ENCODE results near the gene SYPL1. TPM values are rescaled to one million over a fixed set of nuclear protein-coding genes. Genes with fewer than 3 reads are reported as not detected.

SYPL1 gene
- total RNA-seq (100 to 1,000 TPM in 1 of 2 donors, 10 to 100 TPM in 1; 71.6 to 114 TPM), polyA plus RNA-seq (10 to 100 TPM; 52.7 to 65.2 TPM)
- long read RNA-seq, donor 1, transcript SYPL1-202 (5 exons, 2,151 nt): major isoform, 65 of 67 reads
- long read RNA-seq, donor 1, partial matches to known transcripts: 0 of 67 reads
- long read RNA-seq, donor 1, other reads (novel, unspliced or antisense): 0 of 67 reads
- long read RNA-seq, donor 2, transcript SYPL1-202 (5 exons, 2,151 nt): major isoform, 12 of 13 reads
- long read RNA-seq, donor 2, partial matches to known transcripts: 0 of 13 reads
- long read RNA-seq, donor 2, other reads (novel, unspliced or antisense): 0 of 13 reads
- long read RNA-seq, donor 3, transcript SYPL1-202 (5 exons, 2,151 nt): major isoform, 35 of 36 reads
- long read RNA-seq, donor 3, partial matches to known transcripts: 0 of 36 reads
- long read RNA-seq, donor 3, other reads (novel, unspliced or antisense): 0 of 36 reads
- long read RNA-seq, donor 4, transcript SYPL1-202 (5 exons, 2,151 nt): major isoform, 10 of 11 reads
- long read RNA-seq, donor 4, partial matches to known transcripts: 0 of 11 reads
- long read RNA-seq, donor 4, other reads (novel, unspliced or antisense): 0 of 11 reads
- long read RNA-seq, donor 5, transcript SYPL1-202 (5 exons, 2,151 nt): major isoform, 45 of 47 reads
- long read RNA-seq, donor 5, partial matches to known transcripts: 0 of 47 reads
- long read RNA-seq, donor 5, other reads (novel, unspliced or antisense): 0 of 47 reads

DNA sequence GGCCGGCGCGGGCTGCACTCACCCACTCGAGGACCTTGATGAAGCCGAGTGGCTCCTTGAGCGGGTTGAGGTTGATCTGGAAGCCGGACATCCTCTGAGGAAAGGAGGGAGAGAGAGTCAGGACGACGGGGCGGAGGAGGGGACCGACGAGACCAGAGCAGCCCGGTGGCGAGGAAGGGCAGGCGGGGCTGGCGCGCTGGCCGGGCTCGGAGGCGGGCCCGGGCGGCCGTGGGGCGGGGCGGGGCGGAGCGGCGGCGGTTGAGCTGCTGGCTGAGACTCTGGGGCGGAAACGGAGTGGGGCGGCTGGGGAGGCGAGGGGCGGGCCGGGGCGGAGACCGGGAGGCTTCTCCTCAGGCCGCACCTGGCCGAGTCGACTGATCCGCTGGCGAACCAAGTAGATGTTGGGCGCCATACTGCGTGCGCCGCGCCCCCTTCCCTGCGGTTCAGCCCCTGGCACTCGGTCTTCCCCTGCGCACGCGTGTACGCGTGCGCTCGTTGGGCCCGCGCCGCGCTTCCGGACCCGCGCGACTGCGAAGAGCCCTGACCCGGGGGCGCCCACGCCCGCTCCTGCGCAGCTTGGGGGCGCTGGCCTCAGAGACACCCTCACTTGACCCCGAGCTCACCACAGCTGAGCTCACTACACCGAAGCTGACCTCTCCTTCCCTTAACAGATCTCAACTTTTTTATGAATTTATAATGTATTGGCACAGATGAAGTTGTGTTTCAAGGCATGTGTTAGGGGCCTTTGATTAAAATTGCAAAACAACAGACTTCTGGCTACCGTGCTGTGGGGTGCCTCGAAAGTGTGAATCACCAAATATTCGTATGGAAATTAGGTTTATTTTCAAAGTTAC, at the start of gene SYPL1:
SYPL1 (minus strand) TSS at position 195 of the 854 bp plus-strand sequence; CDS start at position 91, 104 bp downstream.
- Histone ChIP-seq H3K4me1 (ENCODE audit: control insufficient read depth in 5 of 5, insufficient read depth in 5 of 5, low read length in 5 of 5) (peaks cover 0 to 23% (median 6%) of the 10 kb centered on the region in 5 donors), H3K27ac (ENCODE audit: low read depth in 1 of 2, low read length in 1 of 2) (peak within 1 kb of the TSS; percentile 99 to 100), H3K36me3 (ENCODE audit: control insufficient read depth in 4 of 4, insufficient read depth in 4 of 4, low read length in 4 of 4) (no peaks in the 10 kb centered on the region), H3K4me3 (peak within 1 kb of the TSS; percentile 66), H3K27me3 (ENCODE audit: control insufficient read depth in 3 of 3, insufficient read depth in 3 of 3, low read length in 2 of 3) (no peaks in the 10 kb centered on the region), H3K9ac (ENCODE audit: insufficient read depth in 1 of 2, low read length in 2 of 2) (peak within 1 kb of the TSS; percentile 63 to 85), H3K9me3 (ENCODE audit: control insufficient read depth in 4 of 4, insufficient read depth in 3 of 4, low read length in 3 of 4) (no peaks in the 10 kb centered on the region)
- WGBS, 2 donors: 2% methylated on average over 55 to 76 of the region's 76 CpGs
- peak; percentile 92 to 94 (median 94) for DNase-seq
- TF ChIP-seq, protein P1, sequence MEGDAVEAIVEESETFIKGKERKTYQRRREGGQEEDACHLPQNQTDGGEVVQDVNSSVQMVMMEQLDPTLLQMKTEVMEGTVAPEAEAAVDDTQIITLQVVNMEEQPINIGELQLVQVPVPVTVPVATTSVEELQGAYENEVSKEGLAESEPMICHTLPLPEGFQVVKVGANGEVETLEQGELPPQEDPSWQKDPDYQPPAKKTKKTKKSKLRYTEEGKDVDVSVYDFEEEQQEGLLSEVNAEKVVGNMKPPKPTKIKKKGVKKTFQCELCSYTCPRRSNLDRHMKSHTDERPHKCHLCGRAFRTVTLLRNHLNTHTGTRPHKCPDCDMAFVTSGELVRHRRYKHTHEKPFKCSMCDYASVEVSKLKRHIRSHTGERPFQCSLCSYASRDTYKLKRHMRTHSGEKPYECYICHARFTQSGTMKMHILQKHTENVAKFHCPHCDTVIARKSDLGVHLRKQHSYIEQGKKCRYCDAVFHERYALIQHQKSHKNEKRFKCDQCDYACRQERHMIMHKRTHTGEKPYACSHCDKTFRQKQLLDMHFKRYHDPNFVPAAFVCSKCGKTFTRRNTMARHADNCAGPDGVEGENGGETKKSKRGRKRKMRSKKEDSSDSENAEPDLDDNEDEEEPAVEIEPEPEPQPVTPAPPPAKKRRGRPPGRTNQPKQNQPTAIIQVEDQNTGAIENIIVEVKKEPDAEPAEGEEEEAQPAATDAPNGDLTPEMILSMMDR (IDR thresholded peaks at IDR 0.05; ENCODE audit: control extremely low read depth, extremely low read depth): no peak
- peak; percentile 95 for ATAC-seq (ENCODE audit: insufficient read depth, low FRiP score)

DNA sequence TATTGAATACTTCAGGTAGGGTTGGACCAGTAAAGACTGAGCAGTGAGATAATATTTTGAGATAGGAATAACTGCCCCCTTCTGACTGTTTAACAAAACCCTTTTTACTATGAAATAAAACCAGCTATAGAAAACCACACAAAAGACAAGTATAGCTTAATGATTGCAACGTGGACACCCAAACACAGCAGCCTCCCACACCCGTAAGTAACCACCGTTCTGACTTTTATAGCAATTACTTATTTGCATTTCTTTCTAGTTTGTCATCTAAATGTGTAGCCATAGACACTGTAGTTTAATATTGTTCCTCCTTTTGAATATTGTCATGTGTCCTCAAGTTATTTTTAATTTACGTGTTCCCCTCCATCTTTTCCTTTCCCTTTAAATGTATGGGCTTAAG, 42.9 kb upstream of the SYPL1 start:
- ATAC-seq (ENCODE audit: insufficient read depth, low FRiP score): no peak
- Histone ChIP-seq H3K4me1 (ENCODE audit: control insufficient read depth in 5 of 5, insufficient read depth in 5 of 5, low read length in 5 of 5) (no peaks in the 10 kb centered on the region), H3K27me3 (ENCODE audit: control insufficient read depth in 3 of 3, insufficient read depth in 3 of 3, low read length in 2 of 3) (peaks cover 0 to 4% (median 0%) of the 10 kb centered on the region in 3 donors), H3K9me3 (ENCODE audit: control insufficient read depth in 4 of 4, insufficient read depth in 3 of 4, low read length in 3 of 4) (no peaks in the 10 kb centered on the region), H3K9ac (ENCODE audit: insufficient read depth in 1 of 2, low read length in 2 of 2) (no peak overlapping the region), H3K36me3 (ENCODE audit: control insufficient read depth in 4 of 4, insufficient read depth in 4 of 4, low read length in 4 of 4) (no peaks in the 10 kb centered on the region), H3K4me3 (no peak overlapping the region), H3K27ac (ENCODE audit: low read depth in 1 of 2, low read length in 1 of 2) (no peak overlapping the region)
- no peak for DNase-seq
- TF ChIP-seq, protein P1 (IDR thresholded peaks at IDR 0.05; ENCODE audit: control extremely low read depth, extremely low read depth): no peak
- WGBS, 2 donors: 77 to 86% methylated on average over 4 of the region's 4 CpGs

DNA sequence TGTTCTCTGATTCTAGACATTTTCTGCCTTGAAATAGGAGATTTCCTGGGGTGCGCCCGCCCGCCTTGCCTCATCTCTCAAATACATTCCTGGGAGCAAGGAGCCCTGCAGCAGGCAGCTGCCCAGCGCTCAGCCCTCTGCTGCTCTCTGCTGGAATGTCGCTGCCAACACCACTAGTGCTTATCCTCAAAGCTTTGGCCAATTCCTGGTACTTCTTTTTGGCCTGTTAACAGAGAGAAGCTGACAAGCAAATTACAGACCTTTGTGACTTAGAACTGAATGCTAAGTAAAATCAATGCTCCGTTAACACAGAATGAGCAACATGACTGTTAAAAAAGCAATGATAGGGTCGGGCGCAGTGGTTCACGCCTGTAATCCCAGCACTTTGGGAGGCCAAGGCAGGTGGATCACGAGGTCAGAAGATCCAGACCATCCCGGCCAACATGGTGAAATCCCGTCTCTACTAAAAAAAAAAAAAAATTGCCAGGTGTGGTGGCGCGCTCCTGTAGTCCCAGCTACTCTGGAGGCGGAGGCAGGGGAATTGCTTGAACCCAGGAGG, 41.9 kb upstream of the SYPL1 start:
- no peak overlapping the region for H3K9ac ChIP-seq (ENCODE audit: insufficient read depth in 1 of 2, low read length in 2 of 2)
- peaks cover 0 to 4% (median 0%) of the 10 kb centered on the region in 3 donors for H3K27me3 ChIP-seq (ENCODE audit: control insufficient read depth in 3 of 3, insufficient read depth in 3 of 3, low read length in 2 of 3)
- DNase-seq (peak; percentile 87 to 91 (median 90)), ATAC-seq (ENCODE audit: insufficient read depth, low FRiP score) (peak; percentile 84)
- TF ChIP-seq, protein P1 (IDR thresholded peaks at IDR 0.05; ENCODE audit: control extremely low read depth, extremely low read depth): peak; percentile 85
- H3K36me3 ChIP-seq (ENCODE audit: control insufficient read depth in 4 of 4, insufficient read depth in 4 of 4, low read length in 4 of 4): no peaks in the 10 kb centered on the region
- no peak overlapping the region for H3K4me3 ChIP-seq
- 53 to 56% methylated on average over 15 of the region's 15 CpGs for WGBS, 2 donors
- no peaks in the 10 kb centered on the region for H3K4me1 ChIP-seq (ENCODE audit: control insufficient read depth in 5 of 5, insufficient read depth in 5 of 5, low read length in 5 of 5)
- H3K27ac ChIP-seq (ENCODE audit: low read depth in 1 of 2, low read length in 1 of 2): no peak overlapping the region
- H3K9me3 ChIP-seq (ENCODE audit: control insufficient read depth in 4 of 4, insufficient read depth in 3 of 4, low read length in 3 of 4): no peaks in the 10 kb centered on the region

All from lung (tissue), 16 donors.